Suppressor macrophage treated with lipopolysaccharide for 1 hour (primary cell): ENCODE measurements around the gene MBNL2.
A peak's percentile ranks its signal among the peaks of the same experiment; 100 is the strongest.

ENCODE experiments used
- DNase-seq, 3 donors: peaks; one replicate each; pipeline ENCODE4 v3.0.0-alpha.2; 2020 to 2022

MBNL2 gene

DNA sequence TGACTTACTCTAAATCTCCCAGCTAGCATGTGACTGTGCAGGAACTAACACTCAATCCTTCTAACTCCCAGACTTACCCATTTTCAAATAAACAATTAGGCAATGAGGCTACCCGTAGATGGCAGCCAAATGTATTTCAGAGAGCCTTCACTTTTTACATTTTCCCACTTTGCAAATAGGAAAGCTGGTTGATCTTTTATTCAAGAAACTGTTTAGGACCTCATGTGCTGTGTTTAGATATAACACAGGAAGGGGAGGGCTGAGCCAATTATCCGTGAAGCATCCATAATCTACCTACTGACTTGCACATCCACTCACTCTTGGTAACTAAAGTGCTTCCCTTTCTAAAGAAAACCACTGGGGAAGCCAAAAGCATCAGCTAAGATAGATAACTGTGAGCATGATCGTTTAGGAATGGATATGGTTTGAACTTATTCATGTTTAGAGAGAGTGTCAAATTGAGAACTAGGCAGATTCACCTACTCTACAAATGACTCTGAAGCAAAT is 33.4 kb downstream of the MBNL2 start:
- DNase-seq, result no peak

DNA sequence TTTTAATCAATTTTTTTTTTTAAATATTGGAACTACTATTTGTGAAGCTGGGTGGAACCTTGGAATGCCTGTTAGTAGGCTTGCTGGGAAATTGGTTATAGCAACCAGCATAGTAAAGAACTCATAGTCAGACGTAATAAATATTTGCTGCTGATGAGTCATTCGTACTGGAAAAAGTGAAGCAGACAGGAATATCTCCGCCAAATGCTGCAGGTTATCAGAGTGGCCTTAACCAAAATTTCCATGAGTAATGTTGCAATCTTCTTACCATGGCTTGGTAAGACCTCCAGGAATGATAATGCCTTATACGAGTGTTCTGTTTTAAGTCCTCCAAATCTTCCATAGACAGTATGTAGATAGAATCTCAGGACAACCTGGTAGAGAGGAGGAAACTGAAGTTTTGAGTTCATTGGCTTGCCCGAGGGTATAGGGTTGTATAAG is 34.2 kb downstream of the MBNL2 start:
- DNase-seq, result no peak

DNA sequence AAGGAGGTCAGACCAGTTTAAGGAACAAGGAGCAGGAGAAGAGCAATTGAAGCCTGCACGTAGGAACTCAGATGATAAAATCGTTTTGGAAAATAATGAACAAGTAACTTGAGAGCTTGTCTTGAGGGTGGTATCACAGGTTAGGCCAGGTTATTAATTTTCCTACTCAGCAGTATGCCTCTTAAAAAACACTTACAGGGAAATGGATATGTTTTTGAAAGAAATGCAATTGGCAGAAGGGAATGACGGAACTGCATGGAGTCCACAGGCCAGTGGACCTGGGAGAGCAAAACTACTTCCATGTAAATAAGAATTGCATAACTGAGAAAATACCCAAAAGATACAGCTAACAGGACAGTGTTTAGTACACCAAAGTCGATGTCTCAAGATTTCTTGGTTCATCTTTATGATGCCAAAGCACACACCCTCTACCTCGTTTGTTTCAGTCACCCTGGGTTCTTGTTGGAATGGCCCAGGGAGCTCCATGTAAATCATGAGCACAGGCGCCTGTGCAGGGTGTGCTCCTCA is 35.2 kb downstream of the MBNL2 start:
- DNase-seq, result peak in 1 of 3 donors; percentile 13

DNA sequence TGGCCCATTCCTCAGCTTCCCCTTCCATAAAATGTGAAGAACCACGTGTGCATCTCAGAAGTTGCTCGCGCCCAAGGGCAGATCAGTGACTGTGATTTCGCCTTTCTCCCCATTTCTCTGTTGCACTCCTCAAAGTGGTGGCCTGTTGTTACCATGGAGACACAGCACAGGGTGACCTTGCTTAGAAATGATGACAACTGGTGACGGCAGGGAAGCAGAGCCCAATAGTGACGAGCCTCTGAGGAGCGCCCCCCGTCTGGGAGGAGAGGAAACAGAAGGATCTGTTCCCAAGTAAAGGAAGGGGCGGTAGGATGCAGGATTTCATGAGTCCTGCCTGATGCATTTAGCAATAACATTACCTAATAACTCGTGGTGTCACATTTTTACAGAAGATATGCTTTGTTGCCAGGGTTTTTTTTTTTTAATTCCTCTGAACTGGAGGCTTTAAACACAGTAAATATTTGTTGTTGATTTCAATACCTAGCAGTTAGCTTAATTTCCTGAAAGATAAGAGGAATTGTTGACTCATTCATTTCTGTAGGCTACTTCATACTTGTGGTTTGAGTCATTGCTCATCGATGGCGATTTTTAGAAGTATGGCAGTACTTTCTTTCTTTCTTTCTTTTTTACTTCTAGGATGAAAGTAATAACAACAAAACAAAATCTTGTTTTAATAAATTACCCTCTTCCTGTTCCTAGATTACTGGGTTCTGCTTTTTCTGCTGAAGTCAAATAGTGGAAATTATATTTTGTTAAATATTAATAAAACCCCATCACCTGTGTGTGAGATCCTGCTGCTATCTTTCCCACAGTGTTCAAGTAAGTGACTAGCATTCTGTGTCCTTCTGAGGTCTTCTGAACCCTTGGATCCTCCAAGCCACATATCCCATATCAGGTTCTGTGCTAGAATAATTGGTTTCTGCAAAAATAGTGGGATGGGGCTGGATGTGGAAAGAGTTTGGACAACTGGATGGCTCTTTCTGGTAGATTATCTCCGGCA is 36.0 kb downstream of the MBNL2 start:
- peak; percentile 10 to 64 (median 46) for DNase-seq

DNA sequence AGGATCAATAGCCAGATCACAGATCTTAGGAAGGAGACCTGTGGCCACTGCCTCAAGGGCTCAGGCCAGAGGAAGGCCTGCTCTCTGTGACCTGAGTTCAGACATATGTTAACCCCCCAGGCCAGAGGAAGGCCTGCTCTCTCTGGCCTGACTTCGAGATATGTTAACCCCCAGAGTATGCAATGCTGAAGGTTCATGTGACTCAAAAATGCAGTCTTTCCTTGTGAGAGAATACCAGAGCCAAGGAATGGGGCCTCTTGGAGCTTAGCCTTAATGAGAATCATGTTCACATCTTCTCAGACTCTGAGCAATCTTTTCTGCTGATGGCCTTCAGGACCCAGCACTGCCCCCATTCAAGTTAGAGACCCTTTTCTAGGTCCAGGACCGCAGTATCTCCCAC is 36.7 kb downstream of the MBNL2 start:
- DNase-seq, result no peak

DNA sequence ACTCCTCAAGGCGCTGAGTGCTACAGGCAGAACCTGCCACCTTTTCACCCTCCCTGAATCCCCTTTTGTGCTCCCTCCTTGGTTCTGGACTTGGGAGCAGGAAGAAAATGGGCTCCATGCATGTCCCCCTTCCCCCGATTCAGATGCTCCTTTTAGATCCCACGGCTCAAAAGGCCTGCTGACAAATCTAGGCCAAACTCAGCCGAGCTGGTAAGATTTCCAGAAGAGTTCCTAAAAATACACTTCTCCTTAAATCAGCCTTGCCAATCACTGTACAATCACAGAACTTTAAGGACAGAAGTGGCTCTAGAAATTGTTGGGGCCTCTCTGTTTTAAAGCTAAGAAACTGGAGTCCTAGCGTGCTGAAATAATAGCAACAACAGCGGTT is 37.3 kb downstream of the MBNL2 start:
- DNase-seq, result peak in 1 of 3 donors; percentile 12

DNA sequence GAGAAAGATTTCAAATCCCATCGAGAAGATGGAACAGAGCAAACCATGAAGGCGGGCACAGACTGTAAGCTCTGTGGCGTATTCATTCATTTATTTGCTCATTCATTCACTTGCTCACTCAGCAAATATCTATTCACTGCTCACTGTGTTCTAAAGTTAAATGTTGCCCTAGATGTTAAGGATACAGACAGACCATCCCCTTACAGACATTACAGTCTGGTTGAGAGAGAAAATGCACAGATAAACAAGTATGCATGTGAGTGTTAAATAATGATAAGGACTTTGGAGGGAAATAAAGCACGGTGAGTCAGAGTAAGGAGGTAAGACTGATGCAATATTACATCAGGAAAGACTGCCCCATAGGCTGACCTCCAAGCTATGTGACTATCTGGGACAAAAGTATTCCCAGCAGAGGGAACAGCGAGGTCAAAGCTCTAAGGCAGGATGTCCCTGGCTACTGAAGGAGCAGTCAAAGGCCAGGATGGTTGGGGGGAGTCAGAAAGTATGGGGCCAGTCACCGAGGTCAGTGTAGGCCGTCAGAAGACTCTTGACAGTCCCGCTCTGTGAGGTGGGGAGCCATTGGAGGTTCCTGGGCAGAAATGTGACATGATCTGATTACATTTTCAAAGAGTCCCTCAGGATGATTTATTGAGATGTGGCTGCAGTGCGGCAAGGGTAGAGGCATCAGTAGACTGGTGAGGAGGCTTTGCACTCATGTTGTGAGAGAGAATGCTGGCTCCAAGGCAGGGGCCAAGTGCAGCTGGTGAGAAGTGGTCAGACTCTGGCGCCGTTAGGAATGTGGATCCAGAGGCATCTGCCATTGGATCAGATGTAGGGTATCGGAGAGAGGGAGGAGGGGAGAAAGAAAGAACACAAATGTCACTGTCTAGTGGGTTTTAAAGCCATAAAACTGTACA is 37.9 kb downstream of the MBNL2 start:
- peak; percentile 13 to 31 (median 28) for DNase-seq

DNA sequence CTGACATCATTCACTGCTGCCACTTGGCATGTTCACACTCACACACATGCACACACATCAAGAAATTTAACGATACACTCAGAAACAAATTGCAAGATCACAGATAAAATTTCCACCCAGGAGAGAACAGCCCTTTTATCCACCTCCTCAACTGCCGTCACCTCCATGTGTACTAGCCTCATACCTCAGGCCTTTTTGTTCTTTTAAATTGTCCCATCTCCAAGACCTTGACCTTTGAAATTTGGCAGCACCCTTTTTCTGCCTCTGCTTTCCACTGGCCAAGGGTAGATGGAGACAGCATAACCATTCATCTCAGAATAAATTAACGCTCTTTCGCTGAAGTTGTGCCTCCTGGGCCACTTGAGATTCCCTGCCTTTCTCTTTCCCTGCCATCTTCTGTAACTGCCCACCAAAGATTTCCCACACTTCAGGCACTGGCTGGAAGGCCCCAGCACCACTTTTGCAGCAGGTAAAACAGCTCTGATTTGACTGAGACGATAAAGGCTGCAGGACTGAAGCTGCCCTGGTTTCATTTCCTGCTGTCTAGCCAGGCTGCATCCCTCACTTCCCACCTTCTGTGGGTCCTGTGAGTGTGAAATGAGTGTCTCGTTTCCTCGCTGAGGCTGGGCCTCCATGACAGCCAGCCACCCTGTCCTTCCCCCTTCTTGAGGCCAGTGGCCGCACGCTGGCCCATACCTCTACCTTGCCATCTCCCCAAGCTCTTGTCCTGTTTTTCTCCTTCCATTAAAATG is 39.3 kb downstream of the MBNL2 start:
- DNase-seq, result peak in 1 of 3 donors; percentile 5

DNA sequence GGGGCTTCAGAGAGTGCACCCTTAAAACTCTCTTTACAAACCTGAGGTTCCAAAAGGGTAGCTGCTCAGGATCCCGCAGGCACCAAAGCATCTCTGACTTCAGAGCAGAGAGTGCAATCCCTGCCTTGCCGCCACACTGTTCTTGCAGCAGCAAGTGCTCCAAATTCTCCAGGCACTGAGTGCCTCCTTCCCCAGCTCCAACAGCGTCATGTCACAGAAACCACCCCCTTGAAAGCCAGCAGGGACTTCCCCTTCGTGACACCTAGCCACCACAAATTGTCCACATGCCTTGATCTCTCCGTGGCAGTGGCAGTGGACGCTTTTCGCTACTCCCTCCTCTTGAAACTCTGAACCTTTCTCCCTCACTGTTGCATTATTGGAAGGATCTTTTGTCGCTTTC is 39.9 kb downstream of the MBNL2 start:
- peak in 1 of 3 donors; percentile 8 for DNase-seq

DNA sequence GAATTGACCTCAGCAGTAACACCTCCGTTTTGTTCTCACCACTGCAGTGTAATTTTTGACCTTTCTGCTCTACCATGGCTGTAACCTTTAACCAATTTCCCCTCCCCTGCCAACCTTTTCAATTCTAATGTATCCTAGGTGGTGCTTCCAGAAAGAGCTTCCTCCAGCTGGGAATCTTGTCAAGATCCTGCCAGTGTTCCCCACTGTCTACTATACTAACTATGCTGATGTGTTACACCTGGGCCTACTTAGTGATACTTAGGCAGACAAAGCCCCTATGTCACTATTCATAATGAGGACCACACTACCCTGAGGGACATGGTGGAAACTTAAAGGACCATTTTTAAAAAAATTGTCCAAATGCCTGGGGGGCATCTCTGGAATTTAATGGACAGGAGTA is 41.0 kb downstream of the MBNL2 start:
- DNase-seq, result no peak

DNA sequence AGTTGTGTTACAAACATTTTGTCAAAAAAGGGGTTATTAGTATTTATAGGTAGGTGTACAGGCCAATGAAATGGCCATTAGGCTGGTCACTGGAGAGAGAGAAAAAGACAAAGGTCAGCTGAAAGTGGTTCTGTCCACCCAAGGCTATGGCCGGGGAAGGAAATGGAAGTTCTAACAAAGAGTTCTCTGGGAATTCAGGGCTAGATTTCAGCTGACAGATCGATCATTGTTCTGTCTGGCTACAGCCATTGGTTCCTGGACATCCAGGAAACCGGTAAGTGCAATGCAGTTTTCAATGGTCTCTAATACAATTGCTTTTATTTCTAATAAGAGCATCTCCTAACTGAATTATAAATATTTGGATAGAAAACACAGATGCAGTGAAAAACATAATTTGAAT is 42.5 kb downstream of the MBNL2 start:
- no peak for DNase-seq

DNA sequence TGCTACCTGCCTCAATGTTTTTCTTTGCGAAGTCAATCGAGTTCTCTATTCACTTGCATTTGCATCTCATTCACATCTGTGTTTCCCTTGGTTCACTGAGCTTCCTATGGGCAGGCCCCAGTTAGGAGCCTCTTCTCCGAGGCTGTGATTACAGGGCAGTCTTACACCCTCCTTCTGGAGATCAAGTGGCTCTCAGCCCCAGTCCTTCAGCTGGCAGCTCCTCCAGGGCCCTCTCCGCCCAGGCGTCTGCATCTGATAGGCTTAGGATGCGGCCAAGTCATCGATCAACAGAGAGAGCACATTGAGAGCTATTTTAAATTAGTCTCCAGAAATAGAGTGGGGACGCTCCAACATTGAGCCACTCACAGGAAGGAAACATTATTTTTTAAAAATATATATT is 44.2 kb downstream of the MBNL2 start:
- no peak for DNase-seq

DNA sequence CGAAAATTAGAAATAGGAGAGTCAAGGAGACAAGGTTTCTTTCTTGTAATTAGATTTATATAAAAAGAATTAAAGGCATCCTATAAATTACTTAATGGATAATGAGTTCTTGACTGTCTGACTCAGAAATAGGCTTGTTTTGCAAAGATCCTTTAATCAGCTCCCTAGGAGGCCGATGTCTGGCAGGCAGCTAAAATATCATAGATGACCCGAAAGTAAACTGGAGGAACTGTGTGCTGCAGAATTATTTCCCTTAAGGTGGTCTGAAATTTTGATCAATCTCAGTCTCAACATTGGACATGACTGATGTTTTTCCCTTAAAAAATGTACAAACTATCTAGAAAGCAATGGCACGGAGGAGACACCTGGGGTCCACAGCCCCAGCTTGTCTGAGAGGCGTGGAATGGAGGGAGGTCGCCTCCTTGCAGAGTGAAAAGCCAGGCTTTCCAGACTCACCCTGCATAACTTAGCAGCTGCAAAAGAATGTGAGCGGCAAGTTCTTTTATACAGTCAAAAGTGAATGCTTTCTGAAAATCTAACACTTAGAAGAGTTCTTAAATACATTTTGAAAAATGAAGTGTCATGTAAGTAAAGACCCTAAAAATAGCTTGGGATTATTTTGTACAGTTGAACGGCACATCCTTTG is 44.8 kb downstream of the MBNL2 start:
- DNase-seq, result no peak

DNA sequence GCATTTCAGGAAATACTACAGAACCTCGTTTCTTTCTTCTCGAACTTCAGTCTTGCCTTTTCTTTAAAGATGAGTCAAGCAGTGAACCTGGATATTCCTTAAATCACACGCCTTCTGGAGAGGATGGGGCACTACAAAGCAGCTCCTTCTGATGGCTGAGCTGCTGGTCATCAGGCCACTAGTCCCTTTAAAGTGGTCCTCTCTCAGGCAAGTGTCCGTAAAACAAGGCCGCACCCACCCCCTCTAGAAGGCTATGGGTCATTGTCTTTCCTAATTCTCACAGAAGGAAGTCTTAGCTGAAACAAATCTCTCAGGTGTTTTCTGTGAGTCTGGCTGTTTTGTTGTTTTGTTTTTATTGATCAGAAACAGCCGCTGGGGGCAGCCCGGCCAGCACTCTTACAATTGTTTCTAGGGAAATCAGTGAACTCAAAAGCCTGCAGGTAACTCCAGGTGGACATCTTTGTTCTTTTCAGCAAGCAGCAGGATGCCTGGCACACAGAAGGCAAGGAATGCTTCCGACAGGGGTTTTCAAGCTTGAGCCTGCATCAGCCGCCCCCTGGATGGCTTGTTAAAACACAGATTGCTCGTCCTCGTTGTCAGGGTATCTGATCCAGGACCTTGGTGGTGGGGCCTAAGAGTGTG is 45.4 kb downstream of the MBNL2 start:
- DNase-seq, result no peak

DNA sequence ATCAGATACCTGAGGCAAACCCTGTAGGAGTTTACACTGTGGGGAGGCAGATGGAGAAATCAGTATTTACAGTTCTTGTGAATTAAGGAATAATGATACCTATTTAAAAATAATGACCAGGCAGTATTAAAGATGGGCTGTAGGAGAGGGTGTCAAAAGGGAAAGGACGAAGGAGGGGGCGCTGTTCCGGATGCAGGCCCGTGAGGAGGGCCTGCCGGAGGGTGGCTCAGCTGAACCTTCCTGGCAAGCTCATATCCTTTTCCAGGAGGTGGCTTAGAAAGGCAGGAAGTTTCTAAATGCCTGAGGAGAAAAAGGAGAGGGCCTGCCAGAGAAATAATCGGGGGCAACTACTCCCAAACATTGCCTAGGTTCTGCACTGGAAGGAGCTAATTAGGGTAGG is 46.6 kb downstream of the MBNL2 start:
- DNase-seq, result no peak

DNA sequence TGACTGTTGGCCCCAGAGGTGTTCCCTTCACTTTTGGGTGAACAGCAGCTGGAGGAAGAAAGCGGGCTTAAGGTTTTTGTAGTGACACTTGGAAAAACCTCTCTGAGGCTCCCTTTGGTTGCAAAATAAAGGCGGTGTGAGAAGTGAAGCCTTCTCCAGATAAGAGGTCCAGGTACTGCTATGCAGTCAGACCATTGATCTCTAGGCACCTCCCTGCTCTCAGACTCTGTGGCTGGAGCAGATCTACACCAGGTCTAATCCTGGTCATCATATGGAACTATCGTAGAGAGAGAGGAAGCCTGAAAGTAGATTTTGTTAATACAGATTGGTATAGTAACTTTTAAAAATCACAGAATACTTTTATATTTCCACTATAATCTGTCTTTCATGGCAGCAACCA is 47.5 kb downstream of the MBNL2 start:
- DNase-seq, result no peak

DNA sequence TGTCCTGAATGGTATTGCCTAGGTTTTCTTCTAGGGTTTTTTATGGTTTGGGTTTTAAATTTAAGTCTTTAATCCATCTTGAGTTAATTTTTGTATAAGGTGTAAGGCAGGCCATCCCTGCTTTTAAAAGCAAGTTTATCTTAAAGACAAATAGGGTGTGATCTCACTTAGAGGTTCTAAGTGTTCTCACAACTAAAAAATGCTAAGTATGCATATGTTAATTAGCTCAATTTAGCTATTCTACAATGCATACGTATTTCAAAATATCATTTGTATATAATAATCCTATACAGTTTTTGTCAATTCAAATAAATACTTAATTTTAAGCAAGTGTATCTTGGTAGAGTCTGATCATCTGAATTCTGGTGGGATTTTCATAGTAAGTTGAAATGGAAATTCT is 50.4 kb downstream of the MBNL2 start:
- no peak for DNase-seq

DNA sequence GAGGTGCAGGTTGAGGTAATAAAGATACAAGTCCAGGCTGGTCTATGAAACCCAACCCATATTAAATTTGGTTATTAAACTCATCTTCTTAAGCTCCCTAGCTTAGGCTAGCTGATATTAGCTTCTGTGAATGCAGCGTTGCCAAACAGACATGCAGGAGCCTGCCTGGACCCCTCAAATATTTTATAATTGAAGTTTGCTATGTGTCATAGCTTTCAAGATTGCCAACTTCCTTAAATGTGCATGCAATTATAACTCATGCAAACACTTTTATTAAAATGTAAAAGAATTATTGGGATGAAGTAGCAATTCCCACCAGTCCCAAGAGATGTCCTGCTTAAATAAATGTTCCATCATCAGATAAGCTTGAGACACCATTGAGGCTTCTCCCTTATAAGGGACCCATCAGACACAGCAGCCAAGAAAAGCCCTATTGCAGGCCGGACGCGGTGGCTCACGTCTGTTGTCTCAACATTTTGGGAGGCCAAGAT is 51.3 kb downstream of the MBNL2 start:
- no peak for DNase-seq

DNA sequence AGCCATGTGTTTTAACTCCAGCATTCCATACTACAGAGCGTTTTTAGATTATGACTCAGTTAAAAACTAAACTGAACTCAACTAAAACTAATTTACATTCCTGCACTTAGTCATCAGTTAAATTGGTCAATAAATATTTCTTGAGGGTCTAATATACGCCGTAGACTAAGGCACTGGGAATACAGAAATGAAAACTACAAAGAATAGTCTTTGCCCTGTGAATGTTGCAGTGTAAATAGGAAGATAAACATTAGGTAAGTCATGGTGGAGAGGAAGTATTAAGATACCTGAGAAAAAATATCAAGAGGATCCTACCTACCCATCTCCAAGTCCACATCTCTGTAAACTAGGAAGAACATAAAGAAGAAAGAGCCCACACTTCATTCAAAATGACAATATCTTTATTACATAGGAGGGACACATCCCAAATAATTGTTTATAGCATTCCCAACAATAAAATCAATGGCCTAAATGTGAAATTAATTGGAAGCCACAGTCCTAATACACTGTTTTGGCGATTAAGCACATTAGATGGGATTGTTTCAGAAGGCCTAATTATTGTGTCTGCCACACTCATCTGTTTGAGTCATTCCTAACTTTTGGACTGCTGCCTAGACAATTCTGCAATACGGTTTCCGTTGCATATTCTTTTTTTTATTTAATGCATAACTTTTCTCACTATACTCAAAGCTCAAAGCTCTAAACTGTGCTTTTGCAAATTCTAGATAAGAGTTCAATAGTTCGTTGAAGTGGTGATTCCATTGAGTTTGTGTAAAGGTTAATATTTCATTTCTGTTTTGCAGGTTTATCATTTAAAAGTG is 52.9 kb downstream of the MBNL2 start:
- no peak for DNase-seq
